Measurements from ENCODE around the gene TESK2. TPM values are rescaled to one million over a fixed set of nuclear protein-coding genes. Genes with fewer than 3 reads are reported as not detected.

Gene TESK2
- total RNA-seq, 1 experiment from 2014 or later, result 6.2 TPM

- no peak overlapping the region for H3K4me3 ChIP-seq
- H3K4me1 ChIP-seq, result no peaks in the 10 kb centered on the region
- H3K36me3 ChIP-seq, result no peaks in the 10 kb centered on the region
- H3K9me3 ChIP-seq (replicated peaks), result no peaks in the 10 kb centered on the region; the same call in 1 of the 2 replicates
- H3K27ac ChIP-seq, result no peak overlapping the region
- no peak for DNase-seq
- H3K27me3 ChIP-seq, result 0 out of 2 replicates have a peak, but pooled peaks cover 4% of the 10 kb centered on the region
Observed at GRCh38 chr1:45423906-45424678, 66.9 kb downstream of the TESK2 start.

- no peaks in the 10 kb centered on the region for H3K36me3 ChIP-seq
- H3K4me1 ChIP-seq, result no peaks in the 10 kb centered on the region
- no peaks in the 10 kb centered on the region for H3K27me3 ChIP-seq
- no peak for DNase-seq
- H3K4me3 ChIP-seq, result no peak overlapping the region
- H3K27ac ChIP-seq, result no peak overlapping the region
- H3K9me3 ChIP-seq (replicated peaks), result no peaks in the 10 kb centered on the region; the same call in 1 of the 2 replicates
Observed at GRCh38 chr1:45421935-45422334, 69.0 kb downstream of the TESK2 start.

- Histone ChIP-seq H3K9me3 (replicated peaks) (no peaks in the 10 kb centered on the region), H3K4me1 (no peaks in the 10 kb centered on the region), H3K27me3 (no peaks in the 10 kb centered on the region), H3K36me3 (no peaks in the 10 kb centered on the region), H3K27ac (no peak overlapping the region), H3K4me3 (no peak overlapping the region)
- DNase-seq, result no peak
Observed at GRCh38 chr1:45414746-45415145, 76.2 kb downstream of the TESK2 start.

DNA sequence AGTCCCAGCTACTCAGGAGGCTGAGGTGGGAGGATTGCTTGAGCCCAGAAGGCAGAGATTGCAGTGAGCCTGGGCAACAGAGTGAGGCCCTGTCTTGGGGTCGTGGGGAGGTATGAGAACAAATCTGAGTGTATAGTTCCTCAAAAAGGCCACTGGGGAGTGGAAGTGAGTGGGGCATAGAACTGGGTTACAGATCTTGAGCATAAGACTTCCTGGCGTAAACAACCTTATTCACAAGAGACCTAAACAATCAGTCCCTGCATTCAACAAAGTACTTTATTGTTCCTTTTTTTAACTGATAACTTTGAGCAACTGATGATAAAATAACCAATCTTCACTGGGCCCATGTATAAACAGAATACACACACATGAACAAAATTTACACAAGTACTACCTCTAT, 78.1 kb downstream of the TESK2 start:
- Histone ChIP-seq H3K36me3 (no peaks in the 10 kb centered on the region), H3K4me1 (no peaks in the 10 kb centered on the region), H3K27ac (no peak overlapping the region), H3K27me3 (no peaks in the 10 kb centered on the region), H3K4me3 (no peak overlapping the region), H3K9me3 (replicated peaks) (no peaks in the 10 kb centered on the region)
- DNase-seq, result no peak

- Histone ChIP-seq H3K9me3 (replicated peaks) (no peaks in the 10 kb centered on the region), H3K27ac (no peak overlapping the region), H3K36me3 (no peaks in the 10 kb centered on the region), H3K27me3 (no peaks in the 10 kb centered on the region), H3K4me1 (no peaks in the 10 kb centered on the region), H3K4me3 (no peak overlapping the region)
- no peak for DNase-seq
Observed at GRCh38 chr1:45411510-45411899, 79.5 kb downstream of the TESK2 start.

- Histone ChIP-seq H3K4me3 (no peak overlapping the region), H3K27ac (no peak overlapping the region), H3K9me3 (replicated peaks) (no peaks in the 10 kb centered on the region), H3K4me1 (no peaks in the 10 kb centered on the region), H3K36me3 (no peaks in the 10 kb centered on the region), H3K27me3 (no peaks in the 10 kb centered on the region)
- DNase-seq, result no peak
Observed at GRCh38 chr1:45410850-45411509, 80.0 kb downstream of the TESK2 start.

GRCh38 chr1:45409276-45409675, 81.7 kb downstream of the TESK2 start:
- Histone ChIP-seq H3K27ac (no peak overlapping the region), H3K4me3 (no peak overlapping the region), H3K4me1 (no peaks in the 10 kb centered on the region), H3K27me3 (no peaks in the 10 kb centered on the region), H3K36me3 (no peaks in the 10 kb centered on the region), H3K9me3 (replicated peaks) (no peaks in the 10 kb centered on the region)
- no peak for DNase-seq

GRCh38 chr1:45407629-45408287, 83.2 kb downstream of the TESK2 start:
- DNase-seq, result no peak
- H3K27ac ChIP-seq, result no peak overlapping the region
- no peaks in the 10 kb centered on the region for H3K9me3 ChIP-seq (replicated peaks)
- no peak overlapping the region for H3K4me3 ChIP-seq
- no peaks in the 10 kb centered on the region for H3K27me3 ChIP-seq
- H3K36me3 ChIP-seq, result no peaks in the 10 kb centered on the region
- H3K4me1 ChIP-seq, result no peaks in the 10 kb centered on the region

DNA sequence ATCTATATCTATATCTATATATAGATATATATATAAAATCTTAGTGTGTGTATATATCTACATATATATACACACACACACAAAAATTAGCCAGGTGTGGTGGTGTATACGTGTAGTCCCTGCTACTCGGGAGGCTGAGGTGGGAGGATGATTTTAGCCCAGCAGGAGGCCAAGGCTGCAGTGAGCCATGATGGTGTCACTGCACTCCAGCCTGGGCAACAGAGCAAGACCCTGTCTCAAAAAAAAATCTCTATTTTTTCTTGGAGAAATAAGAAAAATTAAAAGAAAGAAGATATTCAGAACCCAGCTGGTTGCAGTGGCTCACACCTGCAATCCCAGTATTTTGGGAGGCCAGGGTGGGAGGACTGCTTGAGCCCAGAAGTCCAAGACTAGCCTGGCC, 85.3 kb downstream of the TESK2 start:
- no peak overlapping the region for H3K4me3 ChIP-seq
- no peaks in the 10 kb centered on the region; the same call in 1 of the 2 replicates for H3K9me3 ChIP-seq (replicated peaks)
- no peaks in the 10 kb centered on the region for H3K4me1 ChIP-seq
- H3K27me3 ChIP-seq, result no peaks in the 10 kb centered on the region
- no peak for DNase-seq
- no peaks in the 10 kb centered on the region for H3K36me3 ChIP-seq
- no peak overlapping the region for H3K27ac ChIP-seq

GRCh38 chr1:45403718-45404117, 87.2 kb downstream of the TESK2 start:
- no peak overlapping the region for H3K4me3 ChIP-seq
- DNase-seq, result no peak
- no peaks in the 10 kb centered on the region for H3K36me3 ChIP-seq
- no peak overlapping the region for H3K27ac ChIP-seq
- H3K4me1 ChIP-seq, result no peaks in the 10 kb centered on the region
- no peaks in the 10 kb centered on the region; the same call in 1 of the 2 replicates for H3K9me3 ChIP-seq (replicated peaks)
- H3K27me3 ChIP-seq, result no peaks in the 10 kb centered on the region

DNA sequence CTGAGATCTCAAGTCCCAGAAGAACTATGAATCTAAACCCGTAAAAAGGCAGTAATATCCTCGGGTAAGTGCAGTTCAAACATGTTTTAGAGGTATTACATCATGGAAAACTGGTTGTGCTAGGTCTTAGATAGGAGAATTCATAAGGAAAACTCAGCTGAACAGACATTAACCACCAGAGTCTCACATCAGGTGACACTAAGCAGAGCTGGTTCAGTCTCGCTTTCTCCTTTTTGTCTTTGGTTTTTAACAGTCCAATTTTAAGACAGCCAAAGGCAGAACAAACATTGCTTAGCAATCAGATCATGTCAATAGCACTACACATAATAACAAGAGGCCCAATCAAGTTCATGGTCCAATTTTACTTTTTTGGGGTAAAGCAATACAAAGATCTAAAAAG, 87.7 kb downstream of the TESK2 start:
- DNase-seq, result no peak
- Histone ChIP-seq H3K27ac (no peak overlapping the region), H3K9me3 (replicated peaks) (no peaks in the 10 kb centered on the region; the same call in 1 of the 2 replicates), H3K4me3 (no peak overlapping the region), H3K27me3 (no peaks in the 10 kb centered on the region), H3K4me1 (no peaks in the 10 kb centered on the region), H3K36me3 (no peaks in the 10 kb centered on the region)

DNA sequence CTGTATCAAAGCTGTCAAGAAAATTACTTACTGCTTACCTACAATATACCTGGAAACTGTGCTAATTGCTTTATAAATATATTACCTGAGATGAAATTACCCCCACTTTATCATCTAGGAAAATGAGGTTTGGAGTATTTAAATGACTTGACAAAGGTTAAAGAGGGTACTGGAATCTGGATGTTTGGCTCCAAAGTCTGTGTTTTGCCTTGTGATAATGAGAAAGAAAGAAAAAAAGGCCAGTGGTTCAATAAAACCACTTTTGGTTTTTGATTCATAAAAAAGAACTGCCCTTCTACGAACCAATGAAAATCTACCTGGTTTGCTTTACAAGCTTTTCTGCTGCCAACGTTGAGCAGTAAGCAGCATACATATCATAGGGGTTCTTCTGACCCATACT, 89.4 kb downstream of the TESK2 start:
- H3K36me3 ChIP-seq, result no peaks in the 10 kb centered on the region
- H3K27me3 ChIP-seq, result no peaks in the 10 kb centered on the region
- H3K9me3 ChIP-seq (replicated peaks), result no peaks in the 10 kb centered on the region; the same call in 1 of the 2 replicates
- H3K4me3 ChIP-seq, result no peak overlapping the region
- no peak for DNase-seq
- no peak overlapping the region for H3K27ac ChIP-seq
- H3K4me1 ChIP-seq, result no peaks in the 10 kb centered on the region

DNA sequence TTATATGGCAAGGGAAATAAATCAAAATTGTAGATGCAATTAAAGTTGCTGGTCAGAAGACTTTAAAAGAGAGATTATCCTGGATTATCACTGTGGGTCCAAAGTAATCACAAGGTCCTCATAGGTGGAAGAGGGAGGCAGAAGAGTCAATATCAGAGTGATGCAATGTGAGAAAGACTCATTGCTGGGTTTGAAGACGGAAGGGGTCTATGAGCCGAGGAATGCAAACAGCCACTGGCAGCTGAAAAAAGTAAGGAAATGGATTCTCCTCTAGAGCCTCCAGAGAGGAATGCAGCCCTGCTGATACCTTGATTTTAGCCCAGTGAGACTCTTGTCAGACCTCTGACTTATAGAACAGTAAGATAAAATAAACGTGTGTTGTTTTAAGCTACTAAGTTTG, 90.9 kb downstream of the TESK2 start:
- H3K36me3 ChIP-seq, result no peaks in the 10 kb centered on the region
- H3K4me1 ChIP-seq, result no peaks in the 10 kb centered on the region
- H3K27me3 ChIP-seq, result no peaks in the 10 kb centered on the region
- no peak overlapping the region for H3K27ac ChIP-seq
- no peak overlapping the region for H3K4me3 ChIP-seq
- no peak for DNase-seq
- H3K9me3 ChIP-seq (replicated peaks), result no peaks in the 10 kb centered on the region; the same call in 1 of the 2 replicates

GRCh38 chr1:45397285-45397684, 93.7 kb downstream of the TESK2 start:
- H3K4me3 ChIP-seq, result no peak overlapping the region
- DNase-seq, result no peak
- no peaks in the 10 kb centered on the region for H3K4me1 ChIP-seq
- no peaks in the 10 kb centered on the region for H3K36me3 ChIP-seq
- no peak overlapping the region for H3K27ac ChIP-seq
- no peaks in the 10 kb centered on the region for H3K27me3 ChIP-seq
- H3K9me3 ChIP-seq (replicated peaks), result no peaks in the 10 kb centered on the region; the same call in 1 of the 2 replicates

DNA sequence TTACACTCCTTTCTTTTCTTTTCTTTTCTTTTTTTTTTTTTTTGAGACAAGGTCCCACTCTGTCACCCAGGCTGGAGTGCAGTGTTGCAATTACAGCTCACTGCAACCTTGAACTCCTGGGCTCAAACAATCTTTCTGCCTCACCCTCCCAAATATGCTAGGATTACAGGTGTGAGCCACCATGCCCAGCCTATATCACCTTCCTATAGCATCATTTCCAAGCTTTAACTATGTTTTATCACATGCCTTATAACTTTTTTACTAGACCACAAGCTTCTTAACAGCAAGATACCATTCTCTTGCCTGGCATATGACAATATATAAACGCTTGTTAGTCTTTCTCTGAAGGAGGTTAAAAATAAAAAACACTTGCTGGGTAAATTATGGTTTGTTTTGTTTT, 95.4 kb downstream of the TESK2 start:
- H3K36me3 ChIP-seq, result no peaks in the 10 kb centered on the region
- H3K4me3 ChIP-seq, result no peak overlapping the region
- no peak for DNase-seq
- no peaks in the 10 kb centered on the region for H3K4me1 ChIP-seq
- H3K9me3 ChIP-seq (replicated peaks), result no peaks in the 10 kb centered on the region
- no peak overlapping the region for H3K27ac ChIP-seq
- no peaks in the 10 kb centered on the region for H3K27me3 ChIP-seq

All from SJCRH30 (cell line).